SK-N-SH (cell line): Measurements from ENCODE around the gene DUSP5.

ENCODE experiments used
- CTCF ChIP-seq: fragments of 200-600 bp; sonication (generic); IDR thresholded peaks from 2 replicates; pipeline ENCODE4 v1.6.1; 2017; ENCODE audit warnings: antibody characterized with exemption, mild to moderate bottlenecking, moderate library complexity
- GATA2 ChIP-seq: sonication (generic); formaldehyde crosslinking; IDR thresholded peaks from 2 replicates; pipeline ENCODE4 v1.5.0; 2020; ENCODE audit warnings: mild to moderate bottlenecking, missing genetic modification reagents
- MAX ChIP-seq: IDR thresholded peaks from 2 replicates; pipeline ENCODE4 v1.4.0; 2012; ENCODE audit warnings: low read depth
- RXRA ChIP-seq: IDR thresholded peaks from 2 replicates; pipeline ENCODE4 v1.4.0; 2012; ENCODE audit warnings: low read depth, mild to moderate bottlenecking, borderline replicate concordance
- USF2 ChIP-seq: fragments of 150-350 bp; IDR thresholded peaks from 2 replicates; pipeline ENCODE4 v1.6.1; 2017; ENCODE audit warnings: antibody characterized with exemption, low read length, low read depth, borderline replicate concordance

- TF ChIP-seq CTCF = no peak
- no peak for TF ChIP-seq RXRA
- no peak for TF ChIP-seq MAX
- TF ChIP-seq GATA2 = no peak
- no peak for TF ChIP-seq USF2
Measured at GRCh38 chr10:110524859-110525232, 27.1 kb downstream of the DUSP5 start.
